Measurements from ENCODE around the gene KCNMA1.

DNA sequence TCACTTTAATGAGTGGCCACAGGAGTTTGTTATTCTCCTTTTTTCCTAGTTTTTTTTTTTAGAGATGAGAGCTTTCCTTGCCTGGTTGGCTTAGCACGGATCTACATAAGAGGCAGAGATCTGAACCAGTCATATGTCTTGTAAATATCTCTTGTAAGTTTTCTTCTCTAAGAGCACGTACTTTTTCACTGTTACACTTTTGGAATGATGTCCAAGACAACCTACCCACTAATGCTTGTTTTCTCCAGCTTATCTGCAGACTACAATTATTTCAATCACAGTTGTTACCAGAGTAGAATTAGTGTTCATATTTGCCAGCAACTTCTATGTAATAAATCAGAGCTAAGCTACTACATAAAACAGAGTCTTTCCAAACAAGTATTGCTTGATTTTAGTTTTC is 444.6 kb downstream of the KCNMA1 start:
- no peak for TF ChIP-seq NR2C1 (IDR thresholded peaks at IDR 0.05)
- no peak for TF ChIP-seq NR2C1 (tag; IDR thresholded peaks at IDR 0.05)
- TF ChIP-seq YY1 (IDR thresholded peaks at IDR 0.05; ENCODE audit: borderline replicate concordance in 1 of 3, control insufficient read depth in 1 of 3, extremely low read depth in 1 of 3, insufficient read depth in 3 of 3, insufficient read length in 1 of 3, insufficient replicate concordance in 2 of 3, low read depth in 1 of 3, low read length in 2 of 3): no peak
- TF ChIP-seq ZNF395 (CRISPR knock-in tag; IDR thresholded peaks at IDR 0.05): no peak
- TF ChIP-seq ATF4 (CRISPR knock-in tag; IDR thresholded peaks at IDR 0.05): no peak
- no peak for TF ChIP-seq CREB1 (IDR thresholded peaks at IDR 0.05)
- no peak for TF ChIP-seq CREB1 (CRISPR knock-in tag; IDR thresholded peaks at IDR 0.05)
- no peak for TF ChIP-seq CEBPB (tag; IDR thresholded peaks at IDR 0.05)
- TF ChIP-seq RFX5 (IDR thresholded peaks at IDR 0.05; ENCODE audit: low read depth, low read length): no peak
- no peak for TF ChIP-seq ZFP36 (IDR thresholded peaks at IDR 0.05; ENCODE audit: low read depth, low read length, partially characterized antibody)
- TF ChIP-seq CTCF (IDR thresholded peaks at IDR 0.05 in 2 of 3, conservative IDR thresholded peaks at IDR 0.05 in 1 of 3; ENCODE audit: insufficient read depth in 2 of 3, low read depth in 1 of 3, low read length in 3 of 3): no peak
- TF ChIP-seq ZNF274 (IDR thresholded peaks at IDR 0.05; ENCODE audit: borderline replicate concordance, low read depth, low read length): no peak
- no peak for TF ChIP-seq TAF7 (tag; IDR thresholded peaks at IDR 0.05)
- TF ChIP-seq NR3C1 (CRISPR knock-in tag; IDR thresholded peaks at IDR 0.05): no peak
